Calu3 (cell line): Measurements from ENCODE around the gene INSIG1. TPM values are rescaled to one million over a fixed set of nuclear protein-coding genes. Genes with fewer than 3 reads are reported as not detected.

ENCODE experiments used
- BruUV-seq: library from RNA; stranded (reverse); fragments of 400-500 nt; replicated peaks from 2 replicates; lab custom pipeline; 2021; lab: Mats Ljungman, UMichigan
- CTCF ChIA-PET: fragments of 300-600 bp; sonication (Branson Sonifier 250); formaldehyde crosslinking; loops from one replicate; lab custom pipeline; 2022; ENCODE audit warnings: antibody characterized with exemption; lab: Charles Lee
- DNase-seq: peaks from one replicate; pipeline ENCODE4 v3.0.0; 2022
- H3K27ac Mint-ChIP-seq: one replicate; pipeline ENCODE4 v1.8.0; 2022; ENCODE audit warnings: mixed read lengths; ENCODE audit not compliant: unreplicated experiment
- H3K27me3 Mint-ChIP-seq: one replicate; pipeline ENCODE4 v1.8.0; 2022; ENCODE audit warnings: mixed read lengths; ENCODE audit not compliant: unreplicated experiment
- H3K36me3 Mint-ChIP-seq: one replicate; pipeline ENCODE4 v1.8.0; 2022; ENCODE audit warnings: mild to moderate bottlenecking, moderate library complexity, mixed read lengths; ENCODE audit not compliant: insufficient read depth, unreplicated experiment
- H3K4me1 Mint-ChIP-seq: one replicate; pipeline ENCODE4 v1.8.0; 2022; ENCODE audit warnings: mild to moderate bottlenecking, low read depth, mixed read lengths; ENCODE audit not compliant: unreplicated experiment
- H3K4me3 Mint-ChIP-seq: one replicate; pipeline ENCODE4 v1.8.0; 2022; ENCODE audit warnings: mild to moderate bottlenecking, low read depth, moderate library complexity, mixed read lengths; ENCODE audit not compliant: unreplicated experiment
- H3K9me3 Mint-ChIP-seq: one replicate; pipeline ENCODE4 v1.8.0; 2022; ENCODE audit warnings: low read depth, mixed read lengths; ENCODE audit not compliant: unreplicated experiment
- intact Hi-C: fragments of 100-400 bp; cut with micrococcal nuclease; formaldehyde crosslinking; loops from one replicate; pipeline ENCODE4 v1.10.0; 2022; ENCODE audit not compliant: unreplicated experiment
- total RNA-seq: library from RNA; stranded (reverse); gene quantifications from 2 replicates; pipeline ENCODE4 v1.2.3, GENCODE V29; 2022
- TF ChIP-seq, protein P1 (sequence below): fragments of 200-600 bp; IDR thresholded peaks from one replicate; pipeline ENCODE4 v1.8.0; 2022; ENCODE audit warnings: antibody characterized with exemption; ENCODE audit not compliant: unreplicated experiment

Gene INSIG1
- total RNA-seq, 1 experiment from 2014 or later, result 71.3 TPM

- H3K4me1 Mint-ChIP-seq, result peaks cover 55% of the 10 kb centered on the region
- H3K27ac Mint-ChIP-seq, result peak overlapping the region; percentile 61
- H3K27me3 Mint-ChIP-seq, result no peaks in the 10 kb centered on the region
- H3K4me3 Mint-ChIP-seq, result peak overlapping the region; percentile 92
- CTCF ChIA-PET, result interaction anchor here (0.7 to 1.6 kb wide), 3 partner anchors 48 to 91 kb away, joined by 3 to 4 read pairs (median 3); no protein-coding TSS in a partner anchor
- intact Hi-C loops, result loop anchor here (5.0 kb wide), 1 partner anchor 105 kb away; no protein-coding TSS in a partner anchor
- H3K9me3 Mint-ChIP-seq, result peaks cover 4% of the 10 kb centered on the region
- H3K36me3 Mint-ChIP-seq, result peaks cover 58% of the 10 kb centered on the region
- TF ChIP-seq, protein P1, sequence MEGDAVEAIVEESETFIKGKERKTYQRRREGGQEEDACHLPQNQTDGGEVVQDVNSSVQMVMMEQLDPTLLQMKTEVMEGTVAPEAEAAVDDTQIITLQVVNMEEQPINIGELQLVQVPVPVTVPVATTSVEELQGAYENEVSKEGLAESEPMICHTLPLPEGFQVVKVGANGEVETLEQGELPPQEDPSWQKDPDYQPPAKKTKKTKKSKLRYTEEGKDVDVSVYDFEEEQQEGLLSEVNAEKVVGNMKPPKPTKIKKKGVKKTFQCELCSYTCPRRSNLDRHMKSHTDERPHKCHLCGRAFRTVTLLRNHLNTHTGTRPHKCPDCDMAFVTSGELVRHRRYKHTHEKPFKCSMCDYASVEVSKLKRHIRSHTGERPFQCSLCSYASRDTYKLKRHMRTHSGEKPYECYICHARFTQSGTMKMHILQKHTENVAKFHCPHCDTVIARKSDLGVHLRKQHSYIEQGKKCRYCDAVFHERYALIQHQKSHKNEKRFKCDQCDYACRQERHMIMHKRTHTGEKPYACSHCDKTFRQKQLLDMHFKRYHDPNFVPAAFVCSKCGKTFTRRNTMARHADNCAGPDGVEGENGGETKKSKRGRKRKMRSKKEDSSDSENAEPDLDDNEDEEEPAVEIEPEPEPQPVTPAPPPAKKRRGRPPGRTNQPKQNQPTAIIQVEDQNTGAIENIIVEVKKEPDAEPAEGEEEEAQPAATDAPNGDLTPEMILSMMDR, result no peak
- DNase-seq, result peak; percentile 50
- BruUV-seq, result no TSS peak
Measured at GRCh38 chr7:155296788-155297516, 726 bp upstream of the INSIG1 start.

GRCh38 chr7:155298288-155298833 lies 683 bp downstream of the INSIG1 start:
- no peaks in the 10 kb centered on the region for H3K27me3 Mint-ChIP-seq
- DNase-seq, result no peak
- peak overlapping the region; percentile 85 for H3K27ac Mint-ChIP-seq
- intact Hi-C loops, result loop anchor here (2.0 to 5.0 kb wide), 2 partner anchors 60 to 106 kb away; no protein-coding TSS in a partner anchor
- peak overlapping the region; percentile 92 for H3K4me3 Mint-ChIP-seq
- H3K9me3 Mint-ChIP-seq, result peaks cover 2% of the 10 kb centered on the region
- CTCF ChIA-PET, result interaction anchor here (0.9 to 1.3 kb wide), 2 partner anchors 47 to 109 kb away, joined by 3 to 4 read pairs; no protein-coding TSS in a partner anchor
- TSS peak; percentile 43 for BruUV-seq
- peaks cover 55% of the 10 kb centered on the region for H3K36me3 Mint-ChIP-seq
- peaks cover 42% of the 10 kb centered on the region for H3K4me1 Mint-ChIP-seq
- TF ChIP-seq, protein P1, result no peak

GRCh38 chr7:155298834-155299534 lies 1.3 kb downstream of the INSIG1 start:
- peaks cover 36% of the 10 kb centered on the region for H3K4me1 Mint-ChIP-seq
- peaks cover 62% of the 10 kb centered on the region for H3K36me3 Mint-ChIP-seq
- TF ChIP-seq, protein P1, result no peak
- H3K9me3 Mint-ChIP-seq, result peaks cover 2% of the 10 kb centered on the region
- CTCF ChIA-PET, result interaction anchor here (0.9 to 1.3 kb wide), 2 partner anchors 46 to 109 kb away, joined by 3 to 4 read pairs; no protein-coding TSS in a partner anchor
- peak overlapping the region; percentile 85 for H3K27ac Mint-ChIP-seq
- peak overlapping the region; percentile 92 for H3K4me3 Mint-ChIP-seq
- intact Hi-C loops, result loop anchor here (2.0 to 5.0 kb wide), 2 partner anchors 60 to 107 kb away; no protein-coding TSS in a partner anchor
- no peaks in the 10 kb centered on the region for H3K27me3 Mint-ChIP-seq
- TSS peak; percentile 24 for BruUV-seq
- DNase-seq, result peak; percentile 94

DNA sequence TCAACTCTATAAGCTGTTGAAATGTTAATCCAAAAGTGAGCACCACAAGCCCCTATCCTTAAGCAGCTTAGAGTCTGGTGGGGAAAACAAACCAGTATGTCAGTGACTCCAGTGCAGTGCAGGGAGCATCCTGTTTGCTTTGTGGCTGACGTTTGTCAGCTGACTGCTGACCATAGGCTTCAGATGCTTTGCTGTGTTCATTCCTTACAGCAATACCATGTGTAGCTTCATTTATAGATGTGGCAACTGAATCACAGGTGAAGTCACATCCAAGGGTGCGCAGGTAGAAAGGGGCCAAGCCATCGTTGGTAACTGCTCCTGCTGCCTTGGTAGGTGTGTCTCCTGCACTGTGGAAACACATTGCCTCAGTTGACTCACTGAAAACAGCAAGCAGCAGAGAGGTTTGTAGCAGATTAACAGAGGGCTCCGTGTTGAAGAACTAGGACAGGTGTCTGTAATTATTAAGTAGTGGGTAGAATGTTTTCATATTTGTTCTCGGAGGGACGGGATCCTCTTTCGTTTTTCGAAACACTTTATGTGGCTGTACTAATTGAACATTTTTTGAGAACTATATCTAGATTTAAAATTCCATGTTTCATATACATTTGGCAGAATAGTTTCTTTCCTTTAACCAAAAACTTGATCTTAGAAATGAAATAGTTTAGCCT lies 2.0 kb downstream of the INSIG1 start:
- Mint-ChIP-seq H3K9me3 (no peaks in the 10 kb centered on the region), H3K4me1 (peaks cover 32% of the 10 kb centered on the region), H3K4me3 (peak overlapping the region; percentile 92), H3K27me3 (no peaks in the 10 kb centered on the region), H3K36me3 (peaks cover 68% of the 10 kb centered on the region), H3K27ac (peak overlapping the region; percentile 85)
- intact Hi-C loops, result loop anchor here (2.0 to 5.0 kb wide), 2 partner anchors 61 to 107 kb away; no protein-coding TSS in a partner anchor
- DNase-seq, result no peak
- TF ChIP-seq, protein P1, result no peak
- CTCF ChIA-PET, result interaction anchor here (1.3 kb wide), 1 partner anchor 110 kb away, joined by 4 read pairs; no protein-coding TSS in a partner anchor
- no TSS peak for BruUV-seq
